HepG2 (cell line): Measurements from ENCODE around the gene CEP128. TPM values are rescaled to one million over a fixed set of nuclear protein-coding genes. Genes with fewer than 3 reads are reported as not detected.

Experiments used
- ATAC-seq: fragments of 200-7000 bp; cut with Tn5 transposase; 3 replicates; pipeline ENCODE4 v1.9.1; 2020; ENCODE audit warnings: mild to moderate bottlenecking, moderate library complexity
- BruUV-seq: library from RNA; stranded (reverse); fragments of 400-500 nt; replicated peaks from 2 replicates; lab custom pipeline; 2021; lab: Mats Ljungman, UMichigan
- CTCF ChIA-PET: fragments of 300-600 bp; formaldehyde crosslinking; extraction: SDS; loops from one replicate; lab custom pipeline; 2021; ENCODE audit warnings: low total read pairs, inconsistent platforms, low intra/inter-chr PET ratio; lab: Yijun Ruan, JAX
- POLR2A ChIA-PET: fragments of 350-600 bp; sonication (Branson Sonifier 250); formaldehyde crosslinking; loops from one replicate; lab custom pipeline; 2020; ENCODE audit warnings: antibody characterized with exemption, inconsistent platforms; lab: Yijun Ruan, JAX
- DNase-seq: peaks from one replicate; pipeline ENCODE4 v3.0.0-alpha.2; 2015; ENCODE audit warnings: low spot score
- FAIRE-seq: peaks from 3 replicates; lab custom pipeline; 2011; peaks lifted over from hg19 to GRCh38; lab: Jason Lieb, UNC
- H2AFZ ChIP-seq: one replicate; pipeline ENCODE4 v1.6.1; 2011; ENCODE audit warnings: low read length, inconsistent platforms
- H3K27ac ChIP-seq: fragments of 300-600 bp; 3 replicates; pipeline ENCODE4 v1.8.0; 2011; ENCODE audit warnings: mixed run types, mild to moderate bottlenecking, mixed read lengths, low read length, inconsistent platforms; ENCODE audit not compliant: insufficient read depth; ENCODE audit errors: extremely low read length
- H3K27me3 ChIP-seq, 2 experiments: fragments of 200-600 bp in 1 of 2; 2 replicates in 1 of 2; 3 replicates in 1 of 2; pipeline versions ENCODE4 v1.6.0 to v1.8.0; 2011; ENCODE audit warnings: low read length in 2 of 2, mild to moderate bottlenecking in 2 of 2, moderate library complexity in 2 of 2, inconsistent platforms in 1 of 2; ENCODE audit not compliant: insufficient read depth in 2 of 2, control insufficient read depth in 1 of 2
- H3K36me3 ChIP-seq, 2 experiments: fragments of 200-600 bp in 1 of 2; replicated peaks in 1 of 2; 2 replicates in 1 of 2; 3 replicates in 1 of 2; pipeline versions ENCODE4 v1.5.1 to v1.8.0; 2011; ENCODE audit warnings: low read length in 2 of 2, inconsistent platforms in 1 of 2; ENCODE audit not compliant: insufficient read depth in 2 of 2, control insufficient read depth in 1 of 2
- H3K4me1 ChIP-seq: 2 replicates; pipeline ENCODE4 v1.5.1; 2012; ENCODE audit warnings: low read length, inconsistent platforms; ENCODE audit not compliant: insufficient read depth
- H3K4me2 ChIP-seq: 2 replicates; pipeline ENCODE4 v1.6.0; 2011; ENCODE audit warnings: low read depth, low read length, inconsistent platforms
- H3K4me3 ChIP-seq, 3 experiments: fragments of 200-600 bp in 1 of 3; sonication (generic), shearing (Covaris generic) in 1 of 3; replicated peaks in 1 of 3; 2 replicates each; pipeline ENCODE4 v1.5.1; 2011 to 2016; ENCODE audit warnings: low read length in 3 of 3, inconsistent platforms in 2 of 3, low read depth in 2 of 3, mild to moderate bottlenecking in 2 of 3, control low read depth in 1 of 3, mixed read lengths in 1 of 3; ENCODE audit not compliant: insufficient read depth in 1 of 3
- H3K79me2 ChIP-seq: one replicate; pipeline ENCODE4 v1.6.1; 2011; ENCODE audit warnings: low read length, inconsistent platforms; ENCODE audit not compliant: insufficient read depth
- H3K9ac ChIP-seq: 2 replicates; pipeline ENCODE4 v1.6.0; 2011; ENCODE audit warnings: mild to moderate bottlenecking, low read depth, low read length, inconsistent platforms; ENCODE audit not compliant: insufficient read depth
- H3K9me3 ChIP-seq: 2 replicates; pipeline ENCODE4 v1.5.1; 2012; ENCODE audit warnings: mild to moderate bottlenecking, low read length
- H4K20me1 ChIP-seq: 2 replicates; pipeline ENCODE4 v1.6.0; 2011; ENCODE audit warnings: inconsistent platforms, mild to moderate bottlenecking, low read length, moderate library complexity; ENCODE audit not compliant: insufficient read depth
- DZIP1 ChIP-seq: sonication (generic); formaldehyde crosslinking; IDR thresholded peaks from 2 replicates; pipeline ENCODE4 v1.5.0; 2020; ENCODE audit warnings: mild to moderate bottlenecking, missing genetic modification reagents
- E2F2 ChIP-seq: sonication (generic); formaldehyde crosslinking; IDR thresholded peaks from 2 replicates; pipeline ENCODE4 v1.4.0; 2020; ENCODE audit warnings: missing genetic modification reagents, borderline replicate concordance
- HOXA3 ChIP-seq: sonication (generic); formaldehyde crosslinking; IDR thresholded peaks from 2 replicates; pipeline ENCODE4 v1.5.0; 2020; ENCODE audit warnings: missing genetic modification reagents
- KDM4B ChIP-seq: sonication (generic); formaldehyde crosslinking; IDR thresholded peaks from 2 replicates; pipeline ENCODE4 v1.4.0; 2020; ENCODE audit warnings: missing genetic modification reagents
- NFRKB ChIP-seq: fragments of 450-650 bp; IDR thresholded peaks from 2 replicates; pipeline ENCODE4 v1.6.1; 2017
- RCOR2 ChIP-seq: IDR thresholded peaks from 2 replicates; pipeline ENCODE4 v1.6.1; 2016; ENCODE audit warnings: missing biosample characterization, missing genetic modification reagents
- REL ChIP-seq: sonication (generic); formaldehyde crosslinking; conservative IDR thresholded peaks from 2 replicates; pipeline ENCODE4 v1.8.0; 2022; ENCODE audit warnings: mild to moderate bottlenecking, missing genetic modification reagents, moderate library complexity
- TBP ChIP-seq: sonication (generic); formaldehyde crosslinking; IDR thresholded peaks from 2 replicates; pipeline ENCODE4 v1.5.0; 2020; ENCODE audit warnings: missing genetic modification reagents
- TFE3 ChIP-seq: IDR thresholded peaks from 2 replicates; pipeline ENCODE4 v1.6.1; 2016
- ZNF205 ChIP-seq: IDR thresholded peaks from 2 replicates; pipeline ENCODE4 v1.6.1; 2018; ENCODE audit warnings: missing biosample characterization, missing genetic modification reagents
- ZNF609 ChIP-seq: sonication (generic); formaldehyde crosslinking; IDR thresholded peaks from 2 replicates; pipeline ENCODE4 v1.4.0; 2020; ENCODE audit warnings: mild to moderate bottlenecking, missing genetic modification reagents, borderline replicate concordance
- ZNF780A ChIP-seq: sonication (generic); formaldehyde crosslinking; IDR thresholded peaks from 2 replicates; pipeline ENCODE4 v1.8.0; 2022; ENCODE audit warnings: mild to moderate bottlenecking, missing genetic modification reagents, moderate library complexity
- WGBS: methylation state at CpG from one replicate; pipeline ENCODE4 v1.1.6; 2017; ENCODE audit warnings: low lambda C conversion rate; 5-methylcytosine and 5-hydroxymethylcytosine counted together
- in situ Hi-C: cut with HindIII; loops from 2 replicates; pipeline ENCODE4 v1.10.0; 2017; ENCODE audit warnings: low pct_unique_long_range_greater_than_20kb; ENCODE audit not compliant: extremely low pct_ligation_motif_present
- intact Hi-C: fragments of 100-400 bp; cut with micrococcal nuclease; formaldehyde crosslinking; loops from one replicate; pipeline ENCODE4 v1.10.0; 2022; ENCODE audit not compliant: unreplicated experiment
- polyA plus RNA-seq, 8 experiments: library from polyadenylated mRNA; depleted of rRNA in 3 of 8; stranded (reverse) in 7 of 8; unstranded in 1 of 8; fragments of >200 nt; fragmentation: Illumina TruSeq in 4 of 8; extraction: Trizol in 4 of 8; gene quantifications; 2 replicates each; pipeline versions ENCODE4 v1.2.1 to v1.2.3, GENCODE V29; 2011 to 2016; ENCODE audit warnings: low read depth in 4 of 8, missing spikeins in 1 of 8, mixed read lengths in 1 of 8; ENCODE audit not compliant: insufficient read depth in 1 of 8
- total RNA-seq, 5 experiments: library from RNA; depleted of rRNA; stranded (reverse); fragments of >200 nt; fragmentation: Illumina TruSeq; extraction: Trizol; gene quantifications; 2 replicates each; pipeline ENCODE4 v1.2.3, GENCODE V29; 2016; ENCODE audit warnings: low read depth in 1 of 5

Gene CEP128
- total and polyA plus RNA-seq, 2 of the 13 experiments (the other 11 are each of a cell fraction or from before 2014, with no cell fraction given), result 1.3 to 7.5 TPM

GRCh38 chr14:80981673-80982072 lies 40.1 kb upstream of the CEP128 start:
- H3K4me2 ChIP-seq, result no peak overlapping the region
- no peak overlapping the region for H3K9ac ChIP-seq
- FAIRE-seq (no peak), ATAC-seq (no peak; the same call in 2 of the 3 replicates), DNase-seq (no peak)
- no peak overlapping the region for H3K4me3 ChIP-seq
- no peaks in the 10 kb centered on the region for H3K79me2 ChIP-seq
- no peak overlapping the region for H3K27ac ChIP-seq
- POLR2A ChIA-PET, result no interaction called here
- intact Hi-C loops (no loop called here), in situ Hi-C loops (no loop called here)
- H3K36me3 ChIP-seq, result no peaks in the 10 kb centered on the region
- 3% methylated on average over 7 of the region's 7 CpGs for WGBS
- H2AFZ ChIP-seq, result no peak overlapping the region
- CTCF ChIA-PET, result no interaction called here
- 0 out of 5 replicates have a peak, but pooled peaks cover 0 to 7% of the 10 kb centered on the region in 2 experiments for H3K27me3 ChIP-seq
- no peaks in the 10 kb centered on the region for H3K4me1 ChIP-seq
- no TSS peak for BruUV-seq
- no peaks in the 10 kb centered on the region for H3K9me3 ChIP-seq
- no peaks in the 10 kb centered on the region for H4K20me1 ChIP-seq
- no peak for TF ChIP-seq DZIP1 (CRISPR knock-in tag)
- TF ChIP-seq RCOR2 (CRISPR knock-in tag), result no peak
- TF ChIP-seq ZNF780A (CRISPR knock-in tag), result no peak
- TF ChIP-seq ZNF205 (CRISPR knock-in tag), result no peak
- TF ChIP-seq ZNF609 (CRISPR knock-in tag), result no peak
- no peak for TF ChIP-seq NFRKB
- no peak for TF ChIP-seq E2F2
- no peak for TF ChIP-seq REL (CRISPR knock-in tag)
- TF ChIP-seq KDM4B (CRISPR knock-in tag), result no peak
- TF ChIP-seq HOXA3, result no peak
- TF ChIP-seq TBP (CRISPR knock-in tag), result no peak
- TF ChIP-seq TFE3 (CRISPR knock-in tag), result no peak
